Mesendoderm (in vitro differentiated cells): ENCODE results near the gene KLHL17.
A peak's percentile ranks its signal among the peaks of the same experiment; 100 is the strongest.
"Not testable (repeated sequence)": the region's sequence is repeated elsewhere in the genome, so short reads cannot be mapped to it uniquely, and the experiment has no call there.

Source experiments
- DNase-seq: peaks from one replicate; pipeline ENCODE4 v3.0.0; 2013
- H2AK5ac ChIP-seq: 2 replicates; pipeline ENCODE4 v1.6.1; 2013; ENCODE audit warnings: low read length, inconsistent platforms
- H2BK120ac ChIP-seq: 2 replicates; pipeline ENCODE4 v1.6.1; 2013; ENCODE audit warnings: low read depth, mild to moderate bottlenecking, low read length, moderate library complexity, mixed read lengths
- H2BK15ac ChIP-seq: replicated peaks from 2 replicates; pipeline ENCODE4 v1.6.1; 2013; ENCODE audit warnings: low read depth, mild to moderate bottlenecking, moderate library complexity
- H2BK5ac ChIP-seq: 2 replicates; pipeline ENCODE4 v1.6.1; 2013; ENCODE audit warnings: low read length, inconsistent platforms
- H3K18ac ChIP-seq: 2 replicates; pipeline ENCODE4 v1.6.1; 2013; ENCODE audit warnings: mild to moderate bottlenecking, low read length, mixed read lengths
- H3K23ac ChIP-seq: one replicate; pipeline ENCODE4 v1.6.1; 2013; ENCODE audit warnings: low read length
- H3K27ac ChIP-seq: 2 replicates; pipeline ENCODE4 v1.5.1; 2013; ENCODE audit warnings: low read depth, mild to moderate bottlenecking, inconsistent platforms, low read length, moderate library complexity
- H3K27me3 ChIP-seq: 2 replicates; pipeline ENCODE4 v1.6.1; 2013; ENCODE audit warnings: low read length, control low read depth, mild to moderate bottlenecking, inconsistent platforms; ENCODE audit not compliant: insufficient read depth, poor library complexity
- H3K36me3 ChIP-seq: 2 replicates; pipeline ENCODE4 v1.6.1; 2013; ENCODE audit warnings: low read length, inconsistent platforms; ENCODE audit not compliant: control insufficient read depth, insufficient read depth
- H3K4ac ChIP-seq: one replicate; pipeline ENCODE4 v1.6.1; 2013; ENCODE audit warnings: low read depth, mild to moderate bottlenecking, low read length, moderate library complexity
- H3K4me1 ChIP-seq: 2 replicates; pipeline ENCODE4 v1.6.1; 2013; ENCODE audit warnings: low read depth, low read length, inconsistent platforms; ENCODE audit not compliant: control insufficient read depth
- H3K4me2 ChIP-seq: 2 replicates; pipeline ENCODE4 v1.6.1; 2013; ENCODE audit warnings: low read length
- H3K4me3 ChIP-seq: 2 replicates; pipeline ENCODE4 v1.5.1; 2013; ENCODE audit warnings: mild to moderate bottlenecking, low read length
- H3K56ac ChIP-seq: one replicate; pipeline ENCODE4 v1.6.1; 2013; ENCODE audit warnings: low read length
- H3K79me1 ChIP-seq: 2 replicates; pipeline ENCODE4 v1.6.1; 2013; ENCODE audit warnings: low read length, inconsistent platforms
- H3K79me2 ChIP-seq: 2 replicates; pipeline ENCODE4 v1.6.1; 2013; ENCODE audit warnings: mild to moderate bottlenecking, low read length; ENCODE audit not compliant: control insufficient read depth, insufficient read depth
- H3K9ac ChIP-seq: 2 replicates; pipeline ENCODE4 v1.6.1; 2013; ENCODE audit warnings: low read length, inconsistent platforms
- H4K5ac ChIP-seq: one replicate; pipeline ENCODE4 v1.6.1; 2013; ENCODE audit warnings: low read length
- H4K8ac ChIP-seq: one replicate; pipeline ENCODE4 v1.6.1; 2013; ENCODE audit warnings: low read depth, mild to moderate bottlenecking, control low read depth, low read length, moderate library complexity
- WGBS: extraction: QIAGEN DNeasy Blood & Tissue Kit; methylation state at CpG from one replicate; pipeline ENCODE4 v1.1.7; 2013; ENCODE audit warnings: low lambda C conversion rate, missing lambda C conversion rate; ENCODE audit not compliant: insufficient coverage; ENCODE audit errors: extremely low coverage; 5-methylcytosine and 5-hydroxymethylcytosine counted together

The KLHL17 gene

DNA sequence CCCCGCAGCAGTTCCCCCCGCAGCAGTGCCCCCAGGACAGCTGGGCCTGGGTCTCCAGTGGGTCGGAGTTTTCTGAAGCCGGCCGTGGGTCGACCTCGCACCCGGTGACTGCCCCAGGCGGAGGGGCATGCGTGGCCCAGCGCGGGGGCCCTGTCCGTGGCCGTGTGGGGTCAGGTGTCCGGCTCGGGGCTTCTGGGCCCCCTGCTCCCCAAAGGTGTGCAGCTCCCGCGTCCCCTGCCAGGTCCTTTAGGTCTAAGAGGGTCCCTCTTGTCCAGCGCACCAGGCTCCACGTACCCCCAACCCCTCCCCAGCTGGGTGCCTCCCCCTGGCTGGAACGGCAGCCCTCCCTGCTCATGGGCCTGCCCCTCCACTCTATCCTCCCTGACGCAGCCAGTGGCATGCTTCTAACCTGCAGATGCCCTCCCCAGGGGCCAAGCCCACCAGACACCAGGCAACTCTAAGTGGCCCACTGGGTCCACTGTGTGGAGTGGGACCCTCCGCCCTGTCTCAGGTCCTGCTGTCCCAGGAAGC lies 45.5 kb downstream of the KLHL17 start:
- no peak overlapping the region for H3K9ac ChIP-seq
- H3K36me3 ChIP-seq, result no peaks in the 10 kb centered on the region
- H3K56ac ChIP-seq, result peak overlapping the region; percentile 47
- H2BK15ac ChIP-seq, result no peak overlapping the region
- no peaks in the 10 kb centered on the region for H3K79me1 ChIP-seq
- no peak overlapping the region for H2BK120ac ChIP-seq
- no peak overlapping the region for H3K4me2 ChIP-seq
- H4K8ac ChIP-seq, result no peak overlapping the region
- peaks cover 7% of the 10 kb centered on the region for H3K4me1 ChIP-seq
- no peak overlapping the region for H3K23ac ChIP-seq
- H3K4me3 ChIP-seq, result no peak overlapping the region
- no CpG with 5 or more reads among the region's 23 CpGs for WGBS
- H2AK5ac ChIP-seq, result peak overlapping the region; percentile 11
- no peak overlapping the region for H3K27ac ChIP-seq
- no peak for DNase-seq
- peaks cover 4% of the 10 kb centered on the region for H3K27me3 ChIP-seq
- no peak overlapping the region for H2BK5ac ChIP-seq
- no peak overlapping the region for H4K5ac ChIP-seq
- peak overlapping the region; percentile 10 for H3K18ac ChIP-seq
- no peaks in the 10 kb centered on the region for H3K79me2 ChIP-seq
- H3K4ac ChIP-seq, result no peak overlapping the region

DNA sequence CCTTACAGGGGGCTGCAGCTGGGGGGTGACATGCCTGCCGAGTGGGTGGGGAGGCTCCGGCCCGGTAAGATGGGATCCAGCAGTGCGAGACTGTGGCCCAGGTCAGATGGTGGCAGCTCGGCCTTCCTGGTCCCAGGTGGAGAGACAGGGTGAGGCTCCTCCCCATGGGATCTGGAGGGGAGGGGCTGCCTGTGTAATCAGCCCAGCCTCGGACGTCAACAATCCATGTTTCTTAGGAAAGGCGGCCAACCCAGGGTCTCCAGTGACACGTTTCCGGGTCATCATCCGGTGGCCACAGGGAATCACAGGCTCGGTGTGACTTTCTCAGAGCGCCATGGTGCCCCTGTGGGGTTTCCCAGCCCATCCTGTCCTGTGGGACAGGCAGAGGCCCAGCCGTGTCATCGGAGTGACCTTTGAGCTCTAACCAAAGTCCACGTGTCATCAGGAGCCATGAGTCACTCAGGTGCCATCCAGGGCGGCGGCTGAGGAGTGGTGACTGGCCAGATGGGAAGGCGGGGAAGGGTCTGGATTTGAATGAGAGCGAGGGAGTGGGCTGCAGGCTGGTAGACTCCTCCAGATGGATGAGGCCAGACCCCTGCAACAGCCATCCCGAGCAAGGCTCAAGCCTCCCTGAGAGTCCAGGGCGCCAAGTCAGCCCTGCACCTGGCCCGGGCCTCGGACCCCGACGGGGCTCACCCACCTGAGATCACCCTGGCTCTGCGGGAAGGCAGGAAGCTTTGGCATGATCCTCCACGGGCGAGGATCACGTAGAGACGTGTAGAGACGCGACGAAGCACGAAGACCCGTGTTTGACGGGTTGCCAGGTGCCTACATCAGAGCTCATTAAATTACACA lies 46.1 kb downstream of the KLHL17 start:
- Histone ChIP-seq H3K27me3 (peaks cover 1% of the 10 kb centered on the region), H4K5ac (no peak overlapping the region), H3K36me3 (no peaks in the 10 kb centered on the region), H3K79me2 (no peaks in the 10 kb centered on the region), H3K79me1 (no peaks in the 10 kb centered on the region), H2BK120ac (no peak overlapping the region), H3K4ac (no peak overlapping the region), H3K4me1 (peaks cover 7% of the 10 kb centered on the region), H2AK5ac (peak overlapping the region; percentile 11), H3K4me2 (no peak overlapping the region), H3K23ac (no peak overlapping the region), H3K56ac (peak overlapping the region; percentile 47), H4K8ac (no peak overlapping the region), H2BK5ac (no peak overlapping the region), H3K9ac (no peak overlapping the region), H3K18ac (no peak overlapping the region), H3K4me3 (no peak overlapping the region), H3K27ac (no peak overlapping the region), H2BK15ac (no peak overlapping the region)
- DNase-seq, result peak; percentile 50
- no CpG with 5 or more reads among the region's 37 CpGs for WGBS

DNA sequence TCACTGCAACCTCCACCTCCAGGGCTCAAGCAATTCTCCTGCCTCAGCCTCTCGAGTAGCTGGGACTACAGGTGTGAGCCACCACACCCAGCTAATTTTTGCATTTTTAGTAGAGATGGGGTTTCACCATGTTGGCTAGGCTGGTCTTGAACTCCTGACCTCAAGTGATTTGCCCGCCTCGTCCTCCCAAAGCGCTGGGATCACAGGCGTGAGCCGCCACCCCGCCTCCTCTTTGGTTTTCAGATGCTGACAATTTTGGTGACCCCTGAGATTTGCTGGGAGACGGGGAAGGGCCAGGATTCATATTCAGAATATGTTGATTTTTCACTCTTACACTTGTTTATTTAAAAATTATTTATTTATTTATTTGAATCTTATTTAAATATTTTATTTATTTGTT lies 49.7 kb downstream of the KLHL17 start:
- WGBS, result no CpG with 5 or more reads among the region's 8 CpGs
- not testable (repeated sequence) for H2BK5ac ChIP-seq, H3K4me2 ChIP-seq, DNase-seq, H3K4ac ChIP-seq, H3K4me1 ChIP-seq, H3K79me1 ChIP-seq, H3K23ac ChIP-seq, H3K27ac ChIP-seq, H4K8ac ChIP-seq, H2BK120ac ChIP-seq, H3K27me3 ChIP-seq, H4K5ac ChIP-seq, H3K9ac ChIP-seq, H3K18ac ChIP-seq, H3K56ac ChIP-seq, H2AK5ac ChIP-seq, H3K36me3 ChIP-seq, H2BK15ac ChIP-seq, H3K4me3 ChIP-seq, H3K79me2 ChIP-seq

DNA sequence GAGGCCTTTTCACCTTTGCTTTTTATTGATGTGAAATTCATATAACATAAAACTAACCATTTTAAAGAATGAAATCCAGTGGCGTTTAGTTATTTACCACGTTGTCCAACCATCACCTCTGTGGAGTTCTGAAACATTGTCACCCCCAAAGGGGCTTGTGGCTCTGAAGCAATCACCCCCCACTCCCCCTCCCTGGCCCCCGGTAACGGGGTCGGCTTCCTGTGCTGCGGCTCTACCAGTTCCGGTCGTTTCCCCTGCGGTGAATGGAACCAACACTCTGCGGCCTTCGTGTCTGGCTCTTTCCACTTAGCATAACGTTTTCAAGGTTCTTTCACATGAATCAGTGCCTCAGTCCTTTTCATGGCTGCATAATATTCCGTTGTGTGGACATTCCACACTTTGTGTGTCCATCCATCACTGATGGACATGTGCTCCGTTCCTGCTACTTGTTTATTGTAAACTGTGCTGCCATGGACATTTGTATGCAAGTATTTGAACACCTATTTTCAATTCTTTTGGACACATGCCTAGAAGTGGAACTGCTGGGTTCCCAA lies 51.1 kb downstream of the KLHL17 start:
- H3K79me2 ChIP-seq, result no peaks in the 10 kb centered on the region
- H3K4me2 ChIP-seq, result no peak overlapping the region
- H3K27me3 ChIP-seq, result no peaks in the 10 kb centered on the region
- H3K36me3 ChIP-seq, result no peaks in the 10 kb centered on the region
- H2BK120ac ChIP-seq, result no peak overlapping the region
- no peak overlapping the region for H3K27ac ChIP-seq
- no peak overlapping the region for H2BK15ac ChIP-seq
- no peak overlapping the region for H3K56ac ChIP-seq
- no peak overlapping the region for H3K4me3 ChIP-seq
- no peak overlapping the region for H2BK5ac ChIP-seq
- H3K4me1 ChIP-seq, result no peaks in the 10 kb centered on the region
- H3K9ac ChIP-seq, result no peak overlapping the region
- no CpG with 5 or more reads among the region's 14 CpGs for WGBS
- no peak overlapping the region for H3K18ac ChIP-seq
- no peak overlapping the region for H3K4ac ChIP-seq
- no peaks in the 10 kb centered on the region for H3K79me1 ChIP-seq
- no peak overlapping the region for H2AK5ac ChIP-seq
- no peak overlapping the region for H3K23ac ChIP-seq
- no peak for DNase-seq
- no peak overlapping the region for H4K5ac ChIP-seq
- H4K8ac ChIP-seq, result no peak overlapping the region

DNA sequence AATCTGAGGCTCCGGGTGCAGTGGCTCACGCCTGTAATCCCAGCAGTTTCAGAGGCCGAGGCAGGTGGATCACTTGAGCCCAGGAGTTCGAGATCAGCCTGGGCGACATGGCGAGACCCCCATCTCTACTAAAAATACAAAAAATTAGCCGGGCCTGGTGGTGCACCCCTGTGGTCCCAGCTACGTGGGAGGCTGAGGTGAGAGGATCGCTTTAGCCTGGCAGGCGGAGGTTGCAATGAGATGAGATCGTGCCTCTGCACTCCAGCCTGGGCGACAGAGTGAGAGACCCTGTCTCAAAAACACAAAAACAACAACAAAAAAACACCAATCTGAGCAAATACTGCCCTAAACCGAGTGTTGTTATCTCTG lies 52.3 kb downstream of the KLHL17 start:
- not testable (repeated sequence) for H3K27me3 ChIP-seq, H3K79me2 ChIP-seq, H3K79me1 ChIP-seq, H3K4ac ChIP-seq, DNase-seq, H4K8ac ChIP-seq, H2BK15ac ChIP-seq, H2BK5ac ChIP-seq, H3K4me1 ChIP-seq, H3K23ac ChIP-seq, H4K5ac ChIP-seq, H3K36me3 ChIP-seq, H3K4me2 ChIP-seq, H3K27ac ChIP-seq, H3K18ac ChIP-seq, H2BK120ac ChIP-seq, H2AK5ac ChIP-seq, H3K4me3 ChIP-seq
- peak overlapping the region; percentile 81 for H3K56ac ChIP-seq
- no CpG with 5 or more reads among the region's 13 CpGs for WGBS
- H3K9ac ChIP-seq, result peak overlapping the region; percentile 72
